ENCODE measurements around the gene S100A12.

S100A12 gene

GRCh38 chr1:153364156-153364555, 11.3 kb downstream of the S100A12 start:
- H2BK12ac ChIP-seq (ENCODE audit: low read length in 2 of 2), result no peak overlapping the region
- H3K4me3 ChIP-seq (ENCODE audit: insufficient read depth in 1 of 2, low read depth in 1 of 2, low read length in 2 of 2), result no peak overlapping the region
- no peak overlapping the region for H2AK5ac ChIP-seq (ENCODE audit: low read length, severe bottlenecking)
- H3K4me1 ChIP-seq (ENCODE audit: control insufficient read depth, insufficient read depth, low read depth, low read length), result no peaks in the 10 kb centered on the region
- no peak overlapping the region for H3K18ac ChIP-seq (ENCODE audit: low read depth in 1 of 2, low read length in 2 of 2)
- no peak overlapping the region for H3K4ac ChIP-seq (ENCODE audit: low read depth in 1 of 2, low read length in 2 of 2)
- H4K8ac ChIP-seq (ENCODE audit: low read length), result no peak overlapping the region
- peaks cover 26 to 67% of the 10 kb centered on the region in 2 experiments for H3K27me3 ChIP-seq (ENCODE audit: control insufficient read depth in 1 of 2, insufficient read depth in 1 of 2, low read length in 2 of 2)
- H3K36me3 ChIP-seq (ENCODE audit: control insufficient read depth in 1 of 2, insufficient read depth in 2 of 2, low read depth in 1 of 2, low read length in 2 of 2), result no peaks in the 10 kb centered on the region
- H3K9ac ChIP-seq (ENCODE audit: low read length), result no peak overlapping the region
- H2BK15ac ChIP-seq (ENCODE audit: low read depth, poor library complexity, severe bottlenecking), result no peak overlapping the region
- no peak overlapping the region for H2BK120ac ChIP-seq (ENCODE audit: low read depth, low read length)
- no peak overlapping the region for H2AFZ ChIP-seq (ENCODE audit: low read depth, low read length)
- no peak for DNase-seq
- H3K23ac ChIP-seq (ENCODE audit: low read length in 2 of 2), result no peak overlapping the region
- H3K14ac ChIP-seq (ENCODE audit: low read length in 2 of 2), result no peak overlapping the region
- no peaks in the 10 kb centered on the region for H3K79me1 ChIP-seq (replicated peaks; ENCODE audit: low read length, poor library complexity, severe bottlenecking)
- no peaks in the 10 kb centered on the region for H3K9me3 ChIP-seq (ENCODE audit: control insufficient read depth, low read length)
- H3K27ac ChIP-seq (ENCODE audit: low read length, poor library complexity, severe bottlenecking), result no peak overlapping the region
- no peak overlapping the region for H4K91ac ChIP-seq (ENCODE audit: low read length)
- no peak overlapping the region for H2BK5ac ChIP-seq (ENCODE audit: low read depth, low read length, poor library complexity, severe bottlenecking)
- no peak overlapping the region for H3K4me2 ChIP-seq (ENCODE audit: low read length, poor library complexity, severe bottlenecking)

DNA sequence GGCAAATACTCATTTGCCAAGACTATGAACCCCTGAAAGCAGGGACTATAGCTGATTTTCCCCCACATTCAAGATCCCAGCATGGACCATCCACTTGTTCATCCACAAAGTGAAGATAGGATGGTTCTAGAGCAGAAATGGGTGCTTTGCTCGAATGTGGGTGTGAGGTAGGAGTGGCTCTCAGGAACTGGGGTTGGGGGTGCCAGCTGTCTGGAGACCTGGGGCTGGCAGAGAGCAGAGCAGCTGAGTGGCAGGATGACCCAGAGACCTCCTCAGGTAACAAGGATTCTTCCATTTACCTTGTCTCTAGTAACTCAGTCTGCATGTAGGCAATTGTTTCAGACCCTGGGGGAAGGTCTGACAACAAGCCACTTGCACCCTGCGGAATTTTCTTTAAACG, 11.8 kb downstream of the S100A12 start:
- Histone ChIP-seq H3K4me3 (ENCODE audit: insufficient read depth in 1 of 2, low read depth in 1 of 2, low read length in 2 of 2) (no peak overlapping the region), H4K91ac (ENCODE audit: low read length) (no peak overlapping the region), H3K18ac (ENCODE audit: low read depth in 1 of 2, low read length in 2 of 2) (no peak overlapping the region), H2AFZ (ENCODE audit: low read depth, low read length) (no peak overlapping the region), H3K4me2 (ENCODE audit: low read length, poor library complexity, severe bottlenecking) (no peak overlapping the region), H3K27me3 (ENCODE audit: control insufficient read depth in 1 of 2, insufficient read depth in 1 of 2, low read length in 2 of 2) (peaks cover 26 to 72% of the 10 kb centered on the region in 2 experiments), H2BK5ac (ENCODE audit: low read depth, low read length, poor library complexity, severe bottlenecking) (no peak overlapping the region), H3K4me1 (ENCODE audit: control insufficient read depth, insufficient read depth, low read depth, low read length) (no peaks in the 10 kb centered on the region), H3K9me3 (ENCODE audit: control insufficient read depth, low read length) (no peaks in the 10 kb centered on the region), H3K36me3 (ENCODE audit: control insufficient read depth in 1 of 2, insufficient read depth in 2 of 2, low read depth in 1 of 2, low read length in 2 of 2) (no peaks in the 10 kb centered on the region), H3K9ac (ENCODE audit: low read length) (no peak overlapping the region), H3K79me1 (replicated peaks; ENCODE audit: low read length, poor library complexity, severe bottlenecking) (no peaks in the 10 kb centered on the region), H3K4ac (ENCODE audit: low read depth in 1 of 2, low read length in 2 of 2) (no peak overlapping the region), H2BK15ac (ENCODE audit: low read depth, poor library complexity, severe bottlenecking) (no peak overlapping the region), H3K27ac (ENCODE audit: low read length, poor library complexity, severe bottlenecking) (no peak overlapping the region), H2AK5ac (ENCODE audit: low read length, severe bottlenecking) (no peak overlapping the region), H2BK12ac (ENCODE audit: low read length in 2 of 2) (no peak overlapping the region), H2BK120ac (ENCODE audit: low read depth, low read length) (no peak overlapping the region), H3K23ac (ENCODE audit: low read length in 2 of 2) (no peak overlapping the region), H4K8ac (ENCODE audit: low read length) (no peak overlapping the region), H3K14ac (ENCODE audit: low read length in 2 of 2) (no peak overlapping the region)
- no peak for DNase-seq
- WGBS, result 37% methylated on average over 3 of the region's 3 CpGs

GRCh38 chr1:153362187-153362775, 13.1 kb downstream of the S100A12 start:
- Histone ChIP-seq H2BK15ac (ENCODE audit: low read depth, poor library complexity, severe bottlenecking) (no peak overlapping the region), H2AFZ (ENCODE audit: low read depth, low read length) (no peak overlapping the region), H3K4me2 (ENCODE audit: low read length, poor library complexity, severe bottlenecking) (no peak overlapping the region), H2BK12ac (ENCODE audit: low read length in 2 of 2) (no peak overlapping the region), H2AK5ac (ENCODE audit: low read length, severe bottlenecking) (no peak overlapping the region), H2BK120ac (ENCODE audit: low read depth, low read length) (no peak overlapping the region), H3K18ac (ENCODE audit: low read depth in 1 of 2, low read length in 2 of 2) (no peak overlapping the region), H3K14ac (ENCODE audit: low read length in 2 of 2) (no peak overlapping the region), H3K4me1 (ENCODE audit: control insufficient read depth, insufficient read depth, low read depth, low read length) (no peaks in the 10 kb centered on the region), H4K91ac (ENCODE audit: low read length) (no peak overlapping the region), H3K23ac (ENCODE audit: low read length in 2 of 2) (no peak overlapping the region), H3K27me3 (ENCODE audit: control insufficient read depth in 1 of 2, insufficient read depth in 1 of 2, low read length in 2 of 2) (peaks cover 26 to 79% of the 10 kb centered on the region in 2 experiments), H3K9me3 (ENCODE audit: control insufficient read depth, low read length) (no peaks in the 10 kb centered on the region), H2BK5ac (ENCODE audit: low read depth, low read length, poor library complexity, severe bottlenecking) (no peak overlapping the region), H3K4ac (ENCODE audit: low read depth in 1 of 2, low read length in 2 of 2) (no peak overlapping the region), H3K27ac (ENCODE audit: low read length, poor library complexity, severe bottlenecking) (no peak overlapping the region), H3K9ac (ENCODE audit: low read length) (no peak overlapping the region), H3K36me3 (ENCODE audit: control insufficient read depth in 1 of 2, insufficient read depth in 2 of 2, low read depth in 1 of 2, low read length in 2 of 2) (no peaks in the 10 kb centered on the region), H3K79me1 (replicated peaks; ENCODE audit: low read length, poor library complexity, severe bottlenecking) (no peaks in the 10 kb centered on the region), H4K8ac (ENCODE audit: low read length) (no peak overlapping the region), H3K4me3 (ENCODE audit: insufficient read depth in 1 of 2, low read depth in 1 of 2, low read length in 2 of 2) (no peak overlapping the region)
- DNase-seq, result no peak
- 57% methylated on average over 3 of the region's 3 CpGs for WGBS

- Histone ChIP-seq H3K36me3 (ENCODE audit: control insufficient read depth in 1 of 2, insufficient read depth in 2 of 2, low read depth in 1 of 2, low read length in 2 of 2) (no peaks in the 10 kb centered on the region), H2BK15ac (ENCODE audit: low read depth, poor library complexity, severe bottlenecking) (no peak overlapping the region), H3K9ac (ENCODE audit: low read length) (no peak overlapping the region), H4K8ac (ENCODE audit: low read length) (no peak overlapping the region), H3K27me3 (ENCODE audit: control insufficient read depth in 1 of 2, insufficient read depth in 1 of 2, low read length in 2 of 2) (peaks cover 26 to 82% of the 10 kb centered on the region in 2 experiments), H3K4me1 (ENCODE audit: control insufficient read depth, insufficient read depth, low read depth, low read length) (no peaks in the 10 kb centered on the region), H2AFZ (ENCODE audit: low read depth, low read length) (no peak overlapping the region), H3K14ac (ENCODE audit: low read length in 2 of 2) (no peak overlapping the region), H3K18ac (ENCODE audit: low read depth in 1 of 2, low read length in 2 of 2) (no peak overlapping the region), H3K9me3 (ENCODE audit: control insufficient read depth, low read length) (no peaks in the 10 kb centered on the region), H3K4me3 (ENCODE audit: insufficient read depth in 1 of 2, low read depth in 1 of 2, low read length in 2 of 2) (no peak overlapping the region), H2BK120ac (ENCODE audit: low read depth, low read length) (no peak overlapping the region), H3K23ac (ENCODE audit: low read length in 2 of 2) (no peak overlapping the region), H2AK5ac (ENCODE audit: low read length, severe bottlenecking) (no peak overlapping the region), H2BK5ac (ENCODE audit: low read depth, low read length, poor library complexity, severe bottlenecking) (no peak overlapping the region), H2BK12ac (ENCODE audit: low read length in 2 of 2) (no peak overlapping the region), H3K4ac (ENCODE audit: low read depth in 1 of 2, low read length in 2 of 2) (no peak overlapping the region), H4K91ac (ENCODE audit: low read length) (no peak overlapping the region), H3K27ac (ENCODE audit: low read length, poor library complexity, severe bottlenecking) (no peak overlapping the region), H3K79me1 (replicated peaks; ENCODE audit: low read length, poor library complexity, severe bottlenecking) (no peaks in the 10 kb centered on the region), H3K4me2 (ENCODE audit: low read length, poor library complexity, severe bottlenecking) (no peak overlapping the region)
- 38% methylated on average over 4 of the region's 4 CpGs for WGBS
- no peak for DNase-seq
Observed at GRCh38 chr1:153361480-153362109, 13.8 kb downstream of the S100A12 start.

Data from mesenchymal stem cell (in vitro differentiated cells and primary cell).